Measurements from ENCODE around the gene TM7SF2. TPM values are rescaled to one million over a fixed set of nuclear protein-coding genes. Genes with fewer than 3 reads are reported as not detected.

The TM7SF2 gene
- total RNA-seq, 1 donor from 2014 or later: 36.1 TPM

- H2AFZ ChIP-seq (replicated peaks): no peak overlapping the region
- H3F3A ChIP-seq (ENCODE audit: low read depth): peaks cover 10% of the 10 kb centered on the region
- H3K27ac ChIP-seq: no peak overlapping the region
- no peak for DNase-seq (ENCODE audit: low spot score)
- H3K4me1 Mint-ChIP-seq: peaks cover 13% of the 10 kb centered on the region
- no peaks in the 10 kb centered on the region for H3K9me3 Mint-ChIP-seq
- TF ChIP-seq CTCF (IDR thresholded peaks at IDR 0.05): no peak
- no peak for TF ChIP-seq EZH2 (IDR thresholded peaks at IDR 0.05)
- no peak for TF ChIP-seq EZH2phosphoT487 (IDR thresholded peaks at IDR 0.05)
- H3K27ac Mint-ChIP-seq: no peak overlapping the region
- H3K4me3 Mint-ChIP-seq: no peak overlapping the region
- no peak overlapping the region for H3K9ac ChIP-seq
- peaks cover 6% of the 10 kb centered on the region for H3K27me3 Mint-ChIP-seq (ENCODE audit: insufficient read depth, low read depth)
- H3K79me2 ChIP-seq (ENCODE audit: low read depth): peaks cover 29% of the 10 kb centered on the region
- no peaks in the 10 kb centered on the region for H3K36me3 ChIP-seq
- peaks cover 3% of the 10 kb centered on the region for H3K4me1 ChIP-seq
- H3K36me3 Mint-ChIP-seq: no peaks in the 10 kb centered on the region
- no peaks in the 10 kb centered on the region for H3K27me3 ChIP-seq
- H4K20me1 ChIP-seq (ENCODE audit: low read depth): peaks cover 6% of the 10 kb centered on the region
- H3K9me3 ChIP-seq (ENCODE audit: low read depth): no peaks in the 10 kb centered on the region
- H3K4me3 ChIP-seq: no peak overlapping the region
- no peak overlapping the region for H3K4me2 ChIP-seq
Measured at GRCh38 chr11:65128182-65129145, 16.8 kb downstream of the TM7SF2 start.

- Mint-ChIP-seq H3K9me3 (no peaks in the 10 kb centered on the region), H3K27ac (no peak overlapping the region), H3K4me3 (no peak overlapping the region), H3K4me1 (peaks cover 13% of the 10 kb centered on the region), H3K36me3 (no peaks in the 10 kb centered on the region), H3K27me3 (ENCODE audit: insufficient read depth, low read depth) (peaks cover 8% of the 10 kb centered on the region)
- Histone ChIP-seq H3K27ac (no peak overlapping the region), H4K20me1 (ENCODE audit: low read depth) (peaks cover 11% of the 10 kb centered on the region), H3K79me2 (ENCODE audit: low read depth) (peaks cover 23% of the 10 kb centered on the region), H3K4me1 (peaks cover 3% of the 10 kb centered on the region), H3K27me3 (no peaks in the 10 kb centered on the region), H2AFZ (replicated peaks) (no peak overlapping the region), H3K4me3 (no peak overlapping the region), H3K36me3 (no peaks in the 10 kb centered on the region), H3K9ac (no peak overlapping the region), H3F3A (ENCODE audit: low read depth) (peaks cover 8% of the 10 kb centered on the region), H3K4me2 (no peak overlapping the region), H3K9me3 (ENCODE audit: low read depth) (no peaks in the 10 kb centered on the region)
- TF ChIP-seq CTCF (IDR thresholded peaks at IDR 0.05) (no peak), EZH2 (IDR thresholded peaks at IDR 0.05) (no peak), EZH2phosphoT487 (IDR thresholded peaks at IDR 0.05) (no peak)
- DNase-seq (ENCODE audit: low spot score): no peak
Measured at GRCh38 chr11:65129649-65130441, 18.2 kb downstream of the TM7SF2 start.

GRCh38 chr11:65130631-65131416, 19.2 kb downstream of the TM7SF2 start:
- Mint-ChIP-seq H3K27me3 (ENCODE audit: insufficient read depth, low read depth) (peaks cover 6% of the 10 kb centered on the region), H3K4me3 (peak overlapping the region; percentile 42), H3K9me3 (no peaks in the 10 kb centered on the region), H3K36me3 (no peaks in the 10 kb centered on the region), H3K4me1 (peaks cover 18% of the 10 kb centered on the region), H3K27ac (no peak overlapping the region)
- H2AFZ ChIP-seq (replicated peaks): no peak overlapping the region
- H3K9me3 ChIP-seq (ENCODE audit: low read depth): no peaks in the 10 kb centered on the region
- H3K36me3 ChIP-seq: no peaks in the 10 kb centered on the region
- no peak overlapping the region for H3K9ac ChIP-seq
- peaks cover 8% of the 10 kb centered on the region for H3K4me1 ChIP-seq
- H3F3A ChIP-seq (ENCODE audit: low read depth): peaks cover 14% of the 10 kb centered on the region
- no peak for DNase-seq (ENCODE audit: low spot score)
- H3K27me3 ChIP-seq: no peaks in the 10 kb centered on the region
- H4K20me1 ChIP-seq (ENCODE audit: low read depth): peaks cover 11% of the 10 kb centered on the region
- H3K4me3 ChIP-seq: no peak overlapping the region
- no peak overlapping the region for H3K4me2 ChIP-seq
- peaks cover 21% of the 10 kb centered on the region for H3K79me2 ChIP-seq (ENCODE audit: low read depth)
- no peak overlapping the region for H3K27ac ChIP-seq
- TF ChIP-seq EZH2 (IDR thresholded peaks at IDR 0.05) (no peak), EZH2phosphoT487 (IDR thresholded peaks at IDR 0.05) (no peak), CTCF (IDR thresholded peaks at IDR 0.05) (no peak)
